Inflammatory macrophage (primary cell): ENCODE results near the gene ADSS1.
A peak's percentile ranks its signal among the peaks of the same experiment; 100 is the strongest.
"Not testable (repeated sequence)": the region's sequence is repeated elsewhere in the genome, so short reads cannot be mapped to it uniquely, and the experiment has no call there.

Experiments
- DNase-seq, 2 donors: peaks; one replicate each; pipeline ENCODE4 v3.0.0-alpha.2; 2020 to 2022

The ADSS1 gene

DNA sequence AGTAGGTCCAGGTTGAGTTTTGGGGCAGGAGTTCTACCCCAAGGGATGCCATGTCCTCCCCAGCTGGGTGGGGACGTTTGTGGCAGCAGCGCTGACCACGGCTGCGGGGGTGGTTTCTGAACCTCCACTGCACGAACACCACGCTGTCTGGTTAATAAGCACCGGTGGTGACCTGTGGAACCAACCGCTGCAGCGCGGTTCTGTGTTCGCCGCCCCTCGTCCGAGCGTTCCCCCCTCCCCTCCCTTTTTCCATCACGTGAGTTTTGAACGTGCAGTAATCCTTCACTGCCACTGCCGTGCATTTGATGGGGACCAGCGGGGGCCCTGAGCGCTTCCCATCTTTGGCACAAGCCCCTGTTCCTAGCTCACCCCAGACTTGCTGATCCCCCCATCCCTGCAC lies 6.4 kb upstream of the ADSS1 start:
- no peak for DNase-seq

DNA sequence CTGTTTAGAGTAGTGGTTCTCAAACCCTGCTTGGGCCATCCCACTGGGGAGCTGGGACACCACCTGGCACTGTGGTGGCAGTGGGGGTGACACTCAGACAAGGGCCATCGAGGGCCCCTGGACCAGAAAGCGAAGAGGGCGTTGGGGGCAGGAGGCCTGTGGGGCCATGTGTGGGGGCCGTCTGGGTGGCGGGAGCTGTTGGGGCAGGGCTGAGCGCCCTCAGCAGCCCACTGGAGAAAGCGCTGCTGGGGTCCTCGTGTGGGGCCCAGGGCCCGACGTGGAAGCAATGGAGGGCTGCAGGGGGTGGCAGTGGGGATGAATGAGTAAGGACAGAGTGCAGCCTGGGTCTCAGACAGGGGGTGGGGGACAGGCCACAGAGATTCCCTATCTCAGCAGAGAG lies 5.9 kb upstream of the ADSS1 start:
- DNase-seq: no peak

DNA sequence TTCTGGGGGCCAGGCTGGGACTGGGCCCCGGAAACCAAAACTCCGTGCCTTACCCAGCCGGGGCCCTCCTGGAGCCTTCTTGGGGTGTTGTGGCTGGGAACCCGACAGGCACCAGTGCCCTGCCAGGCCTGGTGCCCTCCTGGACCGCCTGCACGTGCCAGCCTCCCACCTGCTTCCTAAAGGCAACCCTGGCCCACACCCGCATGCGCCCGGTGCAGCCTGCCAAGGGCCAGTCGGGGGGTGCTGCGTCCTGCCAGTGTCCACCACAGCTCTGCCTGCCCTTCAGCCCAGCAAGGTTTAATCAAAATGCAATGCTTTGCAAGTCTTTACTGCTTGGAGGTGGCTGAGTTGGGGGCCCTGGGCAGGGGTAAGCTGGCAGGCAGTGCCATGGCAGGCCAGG lies 5.2 kb upstream of the ADSS1 start:
- no peak for DNase-seq

DNA sequence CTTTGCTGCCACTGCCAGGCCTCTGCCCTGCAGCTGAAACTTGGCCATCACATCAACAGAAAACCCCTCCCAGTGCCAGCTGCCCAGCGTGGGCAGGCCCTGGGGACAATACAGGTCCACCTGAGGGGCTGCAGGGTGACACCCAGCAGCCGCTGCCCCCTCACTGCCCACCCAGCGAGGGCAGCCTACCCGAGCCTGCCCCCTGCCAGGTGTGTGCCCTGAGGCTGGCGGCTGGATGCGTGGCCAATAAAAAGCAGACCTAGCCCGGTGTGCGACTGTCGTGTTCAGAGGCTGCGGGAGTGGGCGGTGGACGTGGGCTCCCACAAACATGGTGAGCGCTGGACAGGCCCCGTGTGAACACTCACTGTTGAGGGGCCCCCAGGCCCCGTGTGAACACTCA lies 4.7 kb upstream of the ADSS1 start:
- no peak for DNase-seq

DNA sequence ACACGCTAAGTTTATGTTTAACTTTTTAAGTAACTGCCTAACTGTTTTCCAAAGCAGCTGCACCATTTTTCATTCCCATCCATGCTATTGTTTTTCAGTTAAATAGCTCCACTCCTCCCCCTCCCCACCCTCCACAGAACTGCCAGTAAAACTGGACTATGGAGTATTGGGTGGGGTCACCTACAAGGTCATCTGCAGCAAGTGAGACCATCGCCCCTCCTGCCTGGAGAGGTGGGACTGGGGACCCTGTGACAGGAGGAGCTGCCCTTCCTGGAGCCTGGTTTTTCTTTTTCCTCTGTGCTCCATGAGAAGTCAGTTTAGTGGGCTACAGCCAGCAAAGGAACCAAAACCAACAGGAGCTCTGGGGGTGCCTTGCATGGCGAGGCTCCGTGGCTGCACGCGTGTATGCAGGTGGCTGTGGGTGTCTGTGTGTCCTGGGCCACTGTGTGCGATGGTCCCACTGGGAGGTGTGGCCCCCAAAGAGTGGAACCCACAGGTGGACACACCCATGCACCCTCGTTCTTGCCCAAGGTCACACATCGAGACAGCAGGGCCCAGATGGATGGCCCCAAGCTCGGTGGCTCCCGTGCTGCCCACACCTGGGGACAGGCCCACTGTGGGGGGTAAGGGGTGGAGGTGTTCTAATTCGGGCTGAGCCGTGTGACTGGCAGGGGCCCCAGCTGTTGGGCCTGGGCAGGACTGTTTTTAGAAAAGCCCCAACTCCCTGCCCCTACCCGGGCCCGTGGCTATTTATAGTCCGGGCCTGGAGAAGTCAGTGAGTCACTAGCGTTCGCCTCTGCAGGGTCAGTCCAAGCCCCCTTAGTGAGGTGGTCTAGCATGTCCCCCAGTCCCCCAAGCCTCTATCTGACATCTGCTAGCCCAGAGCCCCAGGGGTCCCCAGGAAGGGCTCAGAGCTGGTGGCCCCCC lies 2.3 kb upstream of the ADSS1 start:
- DNase-seq: no peak

DNA sequence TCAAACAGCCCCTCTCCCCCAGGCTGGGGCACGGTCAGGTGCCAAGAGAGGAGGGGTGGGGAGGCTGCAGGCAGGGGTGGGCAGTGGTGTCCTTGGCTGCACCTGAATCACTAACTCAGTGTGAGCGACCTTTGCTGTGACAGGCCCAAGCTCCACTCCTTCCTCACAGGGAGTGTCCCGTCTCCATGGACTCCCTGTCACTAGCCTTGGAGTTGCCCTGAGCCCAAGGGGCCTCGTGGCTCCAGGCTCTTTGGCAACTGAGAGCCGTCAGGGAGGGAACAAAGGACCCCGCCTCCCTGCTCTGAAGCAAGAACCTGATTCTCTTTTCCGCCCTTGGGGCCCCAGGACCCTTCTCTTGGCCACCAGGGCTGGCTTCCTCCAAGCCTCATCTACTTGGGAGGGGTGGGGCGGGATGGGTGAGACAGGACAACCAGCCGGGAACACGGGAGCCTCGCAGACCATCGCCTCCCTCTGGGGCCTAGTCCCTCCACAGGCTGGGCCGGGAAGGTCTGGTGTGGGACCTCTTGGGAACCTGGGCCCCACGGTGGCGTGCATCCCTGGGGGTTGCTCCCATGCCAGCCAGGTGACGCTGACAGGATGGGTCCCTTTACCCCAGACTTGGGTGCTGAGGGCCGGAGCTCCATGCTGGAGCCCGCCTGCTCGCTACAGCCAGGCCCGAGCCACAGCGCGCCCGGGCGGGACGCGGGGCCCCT lies 935 bp upstream of the ADSS1 start:
- DNase-seq: peak; percentile 14 to 20

DNA sequence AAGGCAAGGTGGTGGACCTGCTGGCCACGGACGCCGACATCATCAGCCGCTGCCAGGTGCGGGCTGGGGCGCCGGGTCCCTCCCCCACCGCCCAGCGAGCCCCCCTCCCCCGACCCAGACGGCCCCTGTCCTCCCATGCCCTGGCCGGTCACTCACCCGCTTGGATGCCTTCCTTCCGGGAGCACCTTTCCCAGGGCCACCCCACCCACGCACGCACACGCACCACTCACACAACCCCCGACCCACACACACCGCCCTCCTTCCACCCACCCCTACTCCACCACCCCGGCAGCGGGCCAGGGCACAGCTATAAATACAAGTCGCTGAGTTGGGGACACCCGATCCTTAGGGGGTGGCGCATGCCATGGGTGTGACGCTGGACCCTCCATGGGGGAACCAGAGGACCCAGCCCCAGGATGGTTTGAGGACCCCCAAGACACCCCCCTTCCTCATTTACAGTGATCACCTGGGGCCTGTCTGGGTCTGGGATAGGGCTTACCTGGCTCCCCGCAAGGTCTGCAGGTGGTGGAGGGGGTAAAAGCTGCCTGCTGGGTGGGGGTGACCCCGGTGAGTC lies 465 bp downstream of the ADSS1 start:
- no peak for DNase-seq

DNA sequence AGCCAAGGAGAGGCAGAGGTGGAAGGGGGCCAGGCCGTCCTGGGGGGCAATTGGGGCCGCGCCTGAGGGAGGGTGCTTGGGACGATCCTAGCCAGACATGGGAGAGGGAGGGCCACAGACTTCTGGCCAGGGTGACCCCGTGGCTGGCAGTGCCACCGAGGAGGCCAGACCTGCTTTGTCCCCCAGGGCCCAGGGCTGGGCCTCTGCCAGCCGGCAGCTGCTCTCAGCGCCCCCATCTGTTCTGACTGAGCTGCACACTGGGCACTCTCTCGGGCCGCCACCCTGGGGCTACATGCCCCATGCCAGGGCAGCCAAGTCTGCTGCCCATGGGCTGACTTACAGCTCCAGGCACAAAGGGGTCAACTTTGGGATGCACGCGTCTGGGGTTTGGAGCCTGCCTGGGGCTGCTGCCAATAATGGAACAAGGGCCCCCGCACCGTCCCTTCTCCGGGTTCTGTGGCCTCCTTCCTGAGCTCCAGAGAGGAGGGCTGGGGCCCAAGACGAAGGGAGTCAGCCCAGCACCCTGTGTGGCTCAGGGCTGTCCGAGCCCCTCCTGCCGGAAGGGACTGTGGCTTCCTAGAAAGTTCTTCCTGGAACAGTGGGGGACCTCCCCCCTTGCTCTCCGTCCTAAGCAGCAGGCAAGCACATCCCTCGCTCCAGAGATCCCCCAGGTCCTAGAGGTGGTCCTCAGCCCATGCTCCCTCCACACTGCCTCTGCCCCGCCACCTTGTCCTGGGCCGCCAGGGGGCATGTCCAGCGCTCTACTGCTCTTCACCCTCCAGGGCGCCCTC lies 1.1 kb downstream of the ADSS1 start:
- DNase-seq: no peak

DNA sequence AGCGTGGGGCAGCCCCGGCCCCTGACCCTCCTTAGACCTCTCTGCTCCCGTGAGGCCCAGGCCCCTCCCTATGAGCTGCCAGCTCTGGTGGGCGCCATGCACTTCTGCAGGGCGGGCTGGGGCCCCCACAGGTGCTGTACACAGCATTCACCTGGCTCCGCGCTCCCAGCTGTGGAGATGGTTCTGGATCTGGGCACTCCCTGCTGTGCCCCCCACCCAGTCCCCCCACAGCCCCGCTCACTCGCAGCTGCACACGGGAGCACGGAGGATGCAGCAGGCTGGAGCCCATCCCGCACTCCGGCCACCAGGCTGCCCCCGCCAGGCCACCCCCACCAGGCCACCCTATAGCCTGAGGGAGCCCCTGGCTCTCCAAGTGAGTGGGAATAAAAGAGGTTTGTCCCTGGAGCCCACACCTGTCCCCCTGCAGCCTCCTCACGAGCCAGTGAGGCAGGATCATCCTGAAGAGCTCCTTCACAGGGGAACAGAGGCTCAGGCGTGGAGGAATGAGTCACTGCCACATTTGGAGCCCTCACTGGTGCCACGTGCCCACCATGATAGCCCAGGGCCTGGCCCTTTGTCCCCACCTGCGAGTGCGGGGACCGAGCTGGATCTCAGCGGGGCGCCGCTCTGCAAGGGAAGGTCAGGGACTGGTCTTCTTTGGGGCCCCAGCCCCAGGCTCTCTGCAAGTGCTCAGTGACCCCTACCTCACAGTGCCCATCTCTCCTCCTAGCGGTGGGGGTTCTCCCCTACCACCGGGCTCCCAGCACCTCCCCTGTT lies 1.9 kb downstream of the ADSS1 start:
- DNase-seq: no peak

DNA sequence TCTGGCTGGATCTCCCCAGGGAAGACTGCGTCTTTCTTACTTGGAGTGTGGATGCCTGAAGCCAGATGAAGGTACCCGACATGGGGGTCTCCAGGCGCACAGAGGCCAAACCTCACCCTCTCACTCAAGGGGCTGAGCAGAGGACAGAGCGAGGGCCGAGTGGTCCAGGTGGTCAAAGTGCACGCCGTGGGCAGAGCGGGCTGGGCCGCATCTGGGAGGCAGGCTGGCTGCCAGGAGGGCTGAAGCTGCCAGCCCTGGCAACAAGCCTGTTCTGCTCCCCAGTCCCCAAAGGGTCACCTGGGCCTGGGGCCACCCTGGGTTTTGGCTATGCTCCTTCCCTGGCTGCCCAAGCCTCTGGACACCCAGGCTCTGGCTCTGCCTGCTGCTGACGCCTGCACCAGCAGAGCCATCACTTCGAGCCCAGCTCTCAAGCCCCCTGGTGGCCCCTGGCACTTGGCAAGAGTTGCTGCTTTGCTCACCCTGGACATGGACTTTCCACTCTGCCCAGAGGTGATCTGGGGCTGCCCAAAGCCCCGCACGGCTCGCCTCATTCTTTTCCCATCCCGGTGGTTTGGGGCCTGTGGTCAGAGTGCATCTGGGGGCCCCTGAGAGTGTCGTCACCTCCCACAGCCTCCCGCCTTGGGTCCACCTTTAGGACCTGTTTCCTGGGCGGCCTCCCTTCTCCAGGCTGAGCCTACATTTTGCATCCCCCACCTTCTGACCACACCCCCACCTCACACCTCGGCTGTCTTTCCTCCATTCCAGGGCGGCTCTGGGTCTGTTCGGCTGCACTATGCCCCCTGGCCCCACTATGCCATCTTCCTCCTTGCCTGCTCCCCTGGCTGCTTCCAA lies 2.8 kb downstream of the ADSS1 start:
- DNase-seq: no peak

DNA sequence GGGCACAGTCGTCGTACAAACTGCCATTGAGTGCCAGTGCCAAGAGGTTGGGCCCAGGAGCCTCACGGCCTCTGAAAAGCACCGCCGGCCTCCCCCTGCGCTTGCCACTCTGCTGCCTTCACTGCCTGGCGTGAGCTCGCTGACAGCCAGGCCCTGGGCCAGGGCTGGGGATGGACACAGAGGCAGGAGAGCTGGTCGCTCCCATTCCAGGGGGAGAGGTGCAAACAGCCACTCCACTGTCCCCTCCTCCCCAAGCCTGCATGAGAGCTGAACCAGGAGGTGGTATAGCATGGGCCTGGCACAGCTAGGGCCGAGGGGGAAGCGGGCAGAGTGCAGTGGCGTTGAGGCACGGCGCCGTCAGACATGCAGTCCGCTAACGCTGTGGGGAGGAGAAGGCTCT lies 4.6 kb downstream of the ADSS1 start:
- no peak for DNase-seq

DNA sequence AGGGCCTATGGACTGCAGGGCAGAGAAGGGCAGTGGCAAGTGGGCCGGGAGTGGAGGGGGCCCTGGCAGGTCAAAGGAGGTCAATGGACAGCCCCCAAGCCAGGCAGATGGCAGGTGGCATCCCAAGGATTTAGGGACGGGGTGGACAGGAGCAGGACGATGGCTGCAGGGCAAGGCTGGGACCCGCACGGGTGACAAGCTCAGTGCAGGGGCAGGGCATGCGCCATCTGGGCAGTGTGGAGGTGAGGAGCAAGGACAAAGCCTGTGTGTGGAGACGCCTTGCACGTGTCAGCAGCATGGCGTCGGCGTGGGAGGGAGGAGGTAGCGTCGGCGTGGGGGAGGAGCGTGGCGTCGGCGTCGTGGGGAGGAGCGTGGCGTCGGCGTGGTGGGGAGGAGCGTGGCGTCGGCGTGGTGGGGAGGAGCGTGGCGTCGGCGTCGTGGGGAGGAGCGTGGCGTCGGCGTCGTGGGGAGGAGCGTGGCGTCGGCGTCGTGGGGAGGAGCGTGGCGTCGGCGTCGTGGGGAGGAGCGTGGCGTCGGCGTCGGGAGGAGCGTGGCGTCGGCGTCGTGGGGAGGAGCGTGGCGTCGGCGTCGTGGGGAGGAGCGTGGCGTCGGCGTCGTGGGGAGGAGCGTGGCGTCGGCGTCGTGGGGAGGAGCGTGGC lies 5.3 kb downstream of the ADSS1 start:
- not testable (repeated sequence) for DNase-seq

DNA sequence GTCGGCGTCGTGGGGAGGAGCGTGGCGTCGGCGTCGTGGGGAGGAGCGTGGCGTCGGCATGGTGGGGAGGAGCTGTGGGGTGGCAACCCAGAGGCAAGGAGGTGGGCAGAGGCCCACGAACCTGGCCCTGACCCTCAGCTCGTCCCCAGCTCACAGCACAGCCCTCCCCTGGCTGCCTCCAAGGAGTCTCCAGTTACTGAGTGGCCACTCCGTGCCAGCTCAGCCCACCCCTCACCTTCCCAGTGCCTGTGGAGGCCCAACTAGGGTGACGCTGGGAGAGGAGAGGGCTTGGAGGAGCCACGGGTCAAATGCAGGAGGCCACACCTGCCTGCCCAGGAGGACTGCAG lies 5.8 kb downstream of the ADSS1 start:
- no peak for DNase-seq

DNA sequence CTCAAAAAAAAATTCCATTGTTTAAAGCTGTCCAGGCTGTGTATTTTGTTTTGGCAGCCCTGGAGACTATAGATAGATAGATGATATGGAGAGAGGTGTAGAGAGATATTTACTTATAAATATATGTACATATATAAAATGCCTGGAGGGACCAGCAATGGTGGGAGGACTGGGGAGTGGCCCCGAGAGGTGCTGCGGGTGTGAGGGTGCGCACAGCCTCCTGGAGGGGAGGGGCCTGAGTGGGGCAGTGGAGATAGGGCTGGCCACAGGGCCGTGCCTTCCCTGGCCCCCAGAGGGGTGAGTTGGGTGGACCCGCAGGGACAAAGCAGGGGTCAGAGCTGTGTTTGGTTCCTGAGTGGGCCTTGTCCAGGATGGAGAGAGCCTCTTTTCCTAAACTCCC lies 6.5 kb downstream of the ADSS1 start:
- DNase-seq: no peak

DNA sequence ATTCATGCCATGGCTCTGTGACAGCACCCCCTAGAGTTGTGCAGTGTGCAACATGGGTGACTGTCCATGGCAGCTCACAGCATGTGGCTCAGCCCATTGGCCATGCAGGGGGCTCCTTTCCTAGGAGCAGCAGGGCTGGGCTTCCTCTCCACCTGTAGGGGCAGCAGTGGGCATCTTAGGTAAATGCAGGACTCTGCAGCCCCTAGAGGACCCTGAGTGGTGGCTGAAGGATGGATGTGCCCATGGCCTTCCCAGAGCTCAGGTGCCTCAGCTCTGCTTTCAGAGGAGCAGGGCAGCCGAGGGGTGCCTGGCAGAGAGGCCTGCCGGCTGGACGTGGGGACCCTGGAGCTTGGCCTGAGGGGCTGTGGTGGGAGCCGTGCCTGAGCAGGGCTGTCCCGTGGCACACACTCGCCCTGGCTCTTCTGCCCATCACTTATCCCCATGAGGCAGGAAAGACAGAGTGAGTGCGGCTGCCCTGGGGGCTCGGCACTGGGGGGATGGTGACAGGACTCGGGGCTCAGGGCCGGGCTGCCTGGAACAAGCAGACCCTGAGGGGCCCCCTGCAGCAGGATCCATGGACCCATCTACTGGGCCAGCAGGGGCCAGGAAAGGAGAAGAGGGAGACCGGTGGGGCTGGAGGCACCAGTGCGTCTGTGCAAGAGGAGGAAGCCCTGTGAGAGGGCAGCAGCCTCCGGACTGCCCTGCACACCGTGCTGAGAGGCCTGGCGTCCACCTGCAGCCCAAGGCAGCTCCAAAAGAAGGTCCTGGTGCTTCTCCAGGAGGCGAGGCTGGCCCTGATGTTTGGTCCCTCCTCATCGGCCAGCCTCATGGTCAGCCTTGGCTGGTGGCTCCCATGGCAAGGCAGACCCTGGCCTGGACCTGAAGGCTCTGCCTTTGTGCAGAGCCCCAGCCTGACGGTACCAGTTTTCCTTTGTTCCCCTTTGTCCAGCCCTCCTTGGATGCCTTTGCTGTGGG lies 7.6 kb downstream of the ADSS1 start:
- DNase-seq: no peak

DNA sequence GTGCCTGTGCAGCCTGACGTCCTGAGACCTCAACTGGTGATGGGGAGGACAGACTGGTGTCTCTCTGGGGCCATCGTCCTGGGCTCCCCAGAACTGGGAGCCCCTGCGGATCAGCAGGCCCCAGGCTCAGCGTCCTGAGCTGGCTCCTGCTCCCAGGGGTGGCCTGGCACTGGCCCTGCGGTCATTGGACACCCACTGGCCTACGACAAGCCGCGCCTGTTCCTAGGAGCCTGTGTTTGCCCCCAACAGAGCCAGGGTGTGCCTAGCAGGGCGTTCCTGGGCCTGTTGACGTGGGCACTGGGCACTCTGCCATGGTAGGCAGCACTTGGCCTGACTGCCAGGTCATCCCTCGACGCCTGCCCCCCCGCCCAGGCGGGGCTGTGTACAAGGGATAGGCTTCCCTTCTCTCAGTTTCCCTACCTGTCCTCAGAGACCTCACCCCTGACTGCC lies 8.4 kb downstream of the ADSS1 start:
- DNase-seq: no peak

DNA sequence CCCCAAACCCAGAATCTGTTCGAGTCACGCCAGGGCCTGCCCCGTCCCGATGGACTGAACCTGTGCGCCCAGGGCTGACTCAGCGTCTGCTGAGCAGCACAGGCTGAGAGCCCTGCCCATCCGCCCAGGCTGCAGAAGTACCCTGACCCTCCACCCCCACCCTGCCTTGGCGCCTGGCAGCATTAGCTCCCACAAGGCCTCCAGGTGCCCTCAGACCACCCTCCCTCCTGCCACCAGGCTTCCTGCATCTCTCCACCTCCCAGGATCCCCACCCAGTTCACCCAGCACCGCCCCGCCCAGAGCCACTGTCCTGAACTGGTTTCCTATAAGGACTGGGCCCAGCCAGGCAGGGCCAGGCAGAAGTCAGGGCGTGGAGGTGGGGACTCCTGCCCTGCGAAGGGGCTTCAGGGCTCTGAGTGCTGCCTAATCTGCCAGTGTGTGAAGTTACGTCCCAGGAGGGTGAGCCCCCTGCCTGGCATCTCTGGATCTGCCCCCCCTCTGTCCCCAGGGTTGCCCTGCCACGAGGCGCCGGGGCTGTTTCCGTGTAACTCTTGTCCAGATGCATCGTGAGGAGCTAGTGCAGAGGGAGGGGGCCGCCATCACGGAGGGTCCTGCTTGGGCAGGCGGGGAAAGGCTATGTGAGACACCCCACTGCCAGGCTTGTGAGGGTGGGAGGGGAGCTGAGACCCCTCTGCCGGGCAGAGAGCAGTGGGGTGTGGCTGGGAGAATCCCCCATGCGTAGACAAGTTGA lies 9.1 kb downstream of the ADSS1 start:
- DNase-seq: no peak

DNA sequence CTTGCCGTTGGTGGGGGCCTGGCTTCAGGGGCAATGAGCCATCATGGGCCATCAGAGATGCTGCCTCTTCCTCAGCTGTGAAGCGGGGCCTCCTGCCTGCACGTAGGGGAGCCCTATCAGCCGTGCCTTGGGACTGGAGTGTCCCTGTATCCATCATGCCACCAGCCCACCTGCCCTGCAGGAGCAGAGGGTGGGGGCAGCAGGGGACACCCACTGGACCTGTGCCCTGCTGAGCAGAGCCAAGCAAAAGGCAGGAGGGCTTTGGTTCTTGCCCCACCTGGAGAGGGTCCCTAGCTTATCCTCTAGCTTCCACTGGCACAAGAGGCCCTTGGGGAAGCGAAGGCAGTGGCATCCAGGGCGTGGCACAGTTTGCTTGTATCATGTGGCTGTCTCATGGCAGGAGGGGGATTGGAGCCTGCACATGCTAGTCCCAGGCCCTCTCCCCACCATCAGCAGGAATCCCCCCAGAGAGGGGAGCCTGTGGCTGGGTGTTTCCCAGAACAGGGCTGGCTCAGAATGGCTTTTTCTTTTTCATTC lies 10.1 kb downstream of the ADSS1 start:
- no peak for DNase-seq
